Measurements from ENCODE around the gene EEFSEC. TPM values are rescaled to one million over a fixed set of nuclear protein-coding genes. Genes with fewer than 3 reads are reported as not detected.

EEFSEC gene
- total and polyA plus RNA-seq, 2 of the 8 experiments (the other 6 are each of a cell fraction or from before 2014, with no cell fraction given), result 13.1 to 19.8 TPM

DNA sequence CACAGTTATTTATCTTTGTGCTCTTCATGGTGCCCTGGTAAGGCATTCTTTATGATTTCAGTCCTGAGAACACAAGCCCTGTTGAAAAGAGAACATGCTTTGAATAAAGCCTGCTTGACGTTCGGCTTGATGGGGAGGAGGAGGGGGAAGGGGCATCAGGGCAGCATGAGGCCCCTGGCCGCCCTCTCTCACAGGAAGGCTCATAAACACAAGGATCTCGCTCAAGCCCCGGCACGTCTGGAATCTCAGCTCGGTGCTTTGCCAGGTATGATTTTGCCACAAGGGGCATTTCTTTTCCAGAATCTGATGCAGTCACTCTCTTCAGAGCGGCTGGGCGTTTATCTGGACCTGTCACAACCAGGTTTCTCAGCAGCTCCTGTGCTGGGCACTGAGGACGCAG is 184.0 kb downstream of the EEFSEC start:
- Histone ChIP-seq H4K20me1 (replicated peaks in 1 of 2; ENCODE audit: control insufficient read depth in 1 of 2, insufficient read depth in 2 of 2, low read length in 2 of 2) (peaks cover 0 to 1% of the 10 kb centered on the region in 2 experiments), H2BK15ac (ENCODE audit: low read length) (no peak overlapping the region), H3K27me3 (replicated peaks in 1 of 4; ENCODE audit: control insufficient read depth in 3 of 4, extremely low read depth in 1 of 4, insufficient read depth in 3 of 4, low read length in 3 of 4) (no peaks in the 10 kb centered on the region), H4K5ac (ENCODE audit: insufficient read length, low read depth, low read length) (no peak overlapping the region), H3K9ac (replicated peaks in 1 of 4; ENCODE audit: extremely low read depth in 1 of 4, low read depth in 3 of 4, low read length in 3 of 4) (no peak overlapping the region), H3K23ac (ENCODE audit: insufficient read length) (no peak overlapping the region), H3K18ac (ENCODE audit: extremely low read depth, low read length) (no peak overlapping the region), H3K4me2 (ENCODE audit: insufficient read depth in 1 of 2, low read depth in 2 of 2, low read length in 2 of 2) (no peak overlapping the region), H3K79me2 (ENCODE audit: control insufficient read depth in 1 of 2, insufficient read depth in 2 of 2, low read length in 2 of 2) (no peaks in the 10 kb centered on the region), H3K23me2 (ENCODE audit: low read depth, low read length) (no peaks in the 10 kb centered on the region; the same call in 1 of the 2 replicates), H3K79me1 (ENCODE audit: low read depth, low read length) (no peaks in the 10 kb centered on the region), H2AK5ac (ENCODE audit: low read depth, low read length) (no peak overlapping the region), H3K14ac (ENCODE audit: insufficient read length) (no peak overlapping the region), H2BK5ac (ENCODE audit: low read depth, low read length) (no peak overlapping the region), H4K8ac (ENCODE audit: extremely low read depth, insufficient read depth, low read length) (no peak overlapping the region), H3K4me3 (ENCODE audit: extremely low read depth in 1 of 4, insufficient read depth in 2 of 4, low read depth in 3 of 4, low read length in 4 of 4) (no peak overlapping the region), H2BK120ac (replicated peaks; ENCODE audit: low read depth, low read length) (no peak overlapping the region), H4K91ac (replicated peaks; ENCODE audit: insufficient read length, low read length) (no peak overlapping the region), H2BK20ac (ENCODE audit: low read length) (no peak overlapping the region), H3K27ac (ENCODE audit: low read depth, low read length) (no peak overlapping the region), H3K9me3 (ENCODE audit: insufficient read depth in 2 of 2, low read depth in 1 of 2, low read length in 1 of 2) (no peaks in the 10 kb centered on the region), H2AFZ (ENCODE audit: low read length) (no peak overlapping the region), H3K36me3 (ENCODE audit: control insufficient read depth in 2 of 4, insufficient read depth in 4 of 4, low read length in 3 of 4) (no peaks in the 10 kb centered on the region), H3K56ac (replicated peaks; ENCODE audit: insufficient read length, low read depth, low read length) (no peak overlapping the region), H2BK12ac (ENCODE audit: low read depth, low read length) (no peak overlapping the region), H3K4ac (replicated peaks; ENCODE audit: insufficient read length, low read depth, low read length) (no peak overlapping the region), H3K4me1 (replicated peaks in 1 of 4; ENCODE audit: control insufficient read depth in 3 of 4, insufficient read depth in 4 of 4, low read length in 3 of 4) (peaks cover 0 to 6% (median 3%) of the 10 kb centered on the region in 4 experiments; a peak in 5 of 7 replicates)
- DNase-seq (ENCODE audit: low read depth in 1 of 2, low spot score in 2 of 2), result no peak
- ChIA-PET POLR2A (ENCODE audit: partially characterized antibody) (no interaction called here), CTCF (ENCODE audit: partially characterized antibody) (no interaction called here)
- FAIRE-seq, result no peak
- 89% methylated on average over 10 of the region's 10 CpGs; no CpG with 5 or more reads in 1 of the 2 experiments for WGBS, 2 experiments (ENCODE audit: extremely low coverage in 1 of 2, insufficient coverage in 1 of 2, insufficient read length in 1 of 2, insufficient replicate concordance in 2 of 2, low coverage in 1 of 2, low lambda C conversion rate in 2 of 2, missing lambda C conversion rate in 1 of 2)
- no peak for TF ChIP-seq CHD2 (IDR thresholded peaks at IDR 0.05; ENCODE audit: low read length)
- no peak for TF ChIP-seq NANOG (IDR thresholded peaks at IDR 0.05; ENCODE audit: insufficient read depth, low read depth, low read length, poor library complexity, severe bottlenecking)
- no peak for TF ChIP-seq SIRT6 (IDR thresholded peaks at IDR 0.05; ENCODE audit: low read length)
- no peak for TF ChIP-seq EP300 (IDR thresholded peaks at IDR 0.05; ENCODE audit: borderline replicate concordance in 1 of 2, low read depth in 2 of 2, low read length in 2 of 2)
- no peak for TF ChIP-seq JUND (IDR thresholded peaks at IDR 0.05; ENCODE audit: low read length)
- no peak for TF ChIP-seq SIX5 (IDR thresholded peaks at IDR 0.05; ENCODE audit: low read depth, low read length)
- TF ChIP-seq, protein P1, sequence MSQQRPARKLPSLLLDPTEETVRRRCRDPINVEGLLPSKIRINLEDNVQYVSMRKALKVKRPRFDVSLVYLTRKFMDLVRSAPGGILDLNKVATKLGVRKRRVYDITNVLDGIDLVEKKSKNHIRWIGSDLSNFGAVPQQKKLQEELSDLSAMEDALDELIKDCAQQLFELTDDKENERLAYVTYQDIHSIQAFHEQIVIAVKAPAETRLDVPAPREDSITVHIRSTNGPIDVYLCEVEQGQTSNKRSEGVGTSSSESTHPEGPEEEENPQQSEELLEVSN (IDR thresholded peaks at IDR 0.05), result no peak
